Testis (tissue), 3 donors: ENCODE measurements around the gene MRM2. TPM values are rescaled to one million over a fixed set of nuclear protein-coding genes. Genes with fewer than 3 reads are reported as not detected.

ENCODE experiments used
- DNase-seq: peaks from one replicate; pipeline ENCODE4 v3.0.0-alpha.2; 2019
- H3K27ac ChIP-seq, 2 donors: fragments of 200-600 bp; sonication (generic); one replicate each; pipeline ENCODE4 v1.5.1; 2019
- H3K27me3 ChIP-seq: fragments of 200-600 bp; sonication (generic); one replicate; pipeline ENCODE4 v1.5.1; 2019
- H3K36me3 ChIP-seq: fragments of 200-600 bp; sonication (generic); one replicate; pipeline ENCODE4 v1.5.1; 2017; ENCODE audit warnings: low read depth; ENCODE audit errors: missing control alignments
- H3K4me1 ChIP-seq: fragments of 200-600 bp; sonication (generic); one replicate; pipeline ENCODE4 v1.5.1; 2019
- H3K4me3 ChIP-seq, 2 donors: fragments of 200-600 bp; sonication (generic); one replicate each; pipeline ENCODE4 v1.5.1; 2017 to 2019
- H3K9me3 ChIP-seq: fragments of 200-600 bp; sonication (generic); one replicate; pipeline ENCODE4 v1.5.1; 2017
- CTCF ChIP-seq, 3 experiments: fragments of 450-650 bp in 2 of 3; fragments of 200-600 bp in 1 of 3; sonication (generic) in 1 of 3; IDR thresholded peaks; one replicate each; pipeline ENCODE4 v1.5.1; 2016 to 2019; ENCODE audit warnings: antibody characterized with exemption in 3 of 3, mild to moderate bottlenecking in 2 of 3, moderate library complexity in 1 of 3
- POLR2A ChIP-seq: fragments of 450-650 bp; IDR thresholded peaks from one replicate; pipeline ENCODE4 v1.6.1; 2017; ENCODE audit warnings: antibody characterized with exemption, mild to moderate bottlenecking, moderate library complexity
- WGBS, 2 donors: methylation state at CpG; one replicate each; pipeline ENCODE4 v1.1.5; 2018; 5-methylcytosine and 5-hydroxymethylcytosine counted together
- intact Hi-C: fragments of 100-400 bp; cut with DNase I; formaldehyde crosslinking; loops from one replicate; pipeline ENCODE4 v1.15.1; 2023; ENCODE audit warnings: low total_unique reads
- polyA plus RNA-seq: library from polyadenylated mRNA; stranded (reverse); fragments of 350-450 nt; fragmentation: Illumina TruSeq; extraction: RNeasy Lipid Tissue Mini Kit (QIAGEN cat#74804); gene quantifications from one replicate; pipeline ENCODE4 v1.2.3, GENCODE V29; 2014; ENCODE audit warnings: low read depth, low replicate concordance; ENCODE audit not compliant: insufficient read depth
- total RNA-seq, 2 donors: library from RNA; depleted of rRNA; stranded (reverse); fragments of >200 nt; gene quantifications; one replicate each; pipeline ENCODE4 v1.2.3, GENCODE V29; 2016

MRM2 gene
- total and polyA plus RNA-seq, 3 donors from 2014 or later = 18.1 to 31.2 (median 20.5) TPM

DNA sequence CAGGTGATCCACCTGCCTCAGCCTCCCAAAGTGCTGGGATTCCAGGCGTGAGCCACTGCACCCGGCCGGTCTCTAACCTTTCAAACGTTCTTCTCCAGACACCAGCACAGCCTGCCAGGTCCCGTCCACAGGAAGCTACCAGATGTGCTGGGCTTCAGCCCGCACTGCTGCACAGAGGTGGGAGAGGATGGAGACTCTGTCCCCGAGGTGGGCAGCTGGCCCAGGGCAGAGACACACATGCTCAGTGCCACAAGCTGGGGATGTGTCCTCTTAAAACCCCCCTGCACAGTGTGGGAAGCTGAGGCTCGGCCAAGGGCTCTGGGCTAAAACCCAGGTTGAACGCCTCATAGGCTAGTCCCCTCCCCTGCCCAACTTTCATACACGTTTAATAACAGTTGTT, 9.4 kb upstream of the MRM2 start:
- Histone ChIP-seq H3K4me3 (no peak overlapping the region), H3K27me3 (no peaks in the 10 kb centered on the region), H3K9me3 (no peaks in the 10 kb centered on the region), H3K36me3 (no peaks in the 10 kb centered on the region), H3K27ac (no peak overlapping the region), H3K4me1 (no peaks in the 10 kb centered on the region)
- 68 to 72% methylated on average over 3 to 10 of the region's 10 CpGs for WGBS, 2 donors
- intact Hi-C loops = loop anchor here (10.0 kb wide), 1 partner anchor 93 kb away; no protein-coding TSS in a partner anchor
- DNase-seq = no peak
- no peak for TF ChIP-seq CTCF (IDR thresholded peaks at IDR 0.05)
- TF ChIP-seq POLR2A = no peak

- H3K27ac ChIP-seq = no peak overlapping the region
These were observed 7.8 kb upstream of the MRM2 start for GRCh38 chr7:2249744-2250323.

DNA sequence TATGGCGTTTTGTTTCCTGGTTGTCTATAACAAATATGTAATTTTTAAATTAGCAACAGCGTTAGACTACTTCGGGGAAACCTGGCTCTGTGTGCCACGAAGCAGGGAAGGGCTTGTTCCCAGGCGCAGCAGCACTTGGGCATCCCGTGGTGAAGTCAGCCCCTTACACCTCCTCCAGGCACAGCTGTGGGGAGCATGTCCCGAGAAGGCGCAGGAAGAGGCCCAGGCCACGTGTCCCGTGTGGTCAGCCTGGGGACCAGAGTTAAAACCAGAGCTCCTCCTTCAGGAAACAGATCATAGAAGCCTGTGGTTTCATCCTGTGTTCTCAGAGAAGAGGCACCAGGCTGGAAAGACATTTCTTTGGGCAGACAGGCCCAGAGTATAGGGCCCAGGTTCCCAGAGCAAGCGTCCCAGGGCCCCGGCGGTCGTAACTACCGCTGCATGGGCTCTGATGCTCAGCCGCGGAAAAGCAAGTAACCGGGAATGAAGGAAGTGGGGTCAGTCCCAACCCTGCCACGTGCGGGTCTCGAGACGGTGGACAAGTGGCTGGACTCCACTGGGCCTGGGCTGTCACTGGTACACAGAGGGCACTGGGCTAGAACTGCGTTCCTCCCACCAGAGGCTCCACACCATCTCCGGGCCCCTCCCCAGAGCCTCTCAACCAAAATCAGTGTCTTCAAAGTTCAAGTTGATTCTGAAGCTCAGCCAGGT, 7.1 kb upstream of the MRM2 start:
- intact Hi-C loops = no loop called here
- Histone ChIP-seq H3K4me3 (no peak overlapping the region), H3K36me3 (no peaks in the 10 kb centered on the region), H3K9me3 (no peaks in the 10 kb centered on the region), H3K27me3 (no peaks in the 10 kb centered on the region), H3K4me1 (no peaks in the 10 kb centered on the region), H3K27ac (peak overlapping the region in 1 of 2 donors; percentile 45)
- TF ChIP-seq POLR2A (no peak), CTCF (IDR thresholded peaks at IDR 0.05) (peak in 1 of 3 experiments; percentile 19)
- peak; percentile 74 for DNase-seq
- whole genome bisulfite sequencing, 2 donors = 54 to 62% methylated on average over 24 of the region's 24 CpGs

More at GRCh38 chr7:2249744-2250323, 7.8 kb upstream of the MRM2 start:
- Histone ChIP-seq H3K36me3 (no peaks in the 10 kb centered on the region), H3K9me3 (no peaks in the 10 kb centered on the region), H3K4me3 (no peak overlapping the region), H3K4me1 (no peaks in the 10 kb centered on the region), H3K27me3 (no peaks in the 10 kb centered on the region)
- DNase-seq = no peak
- intact Hi-C loops = loop anchor here (10.0 kb wide), 1 partner anchor 95 kb away; no protein-coding TSS in a partner anchor
- 74 to 83% methylated on average over 3 to 27 of the region's 27 CpGs for WGBS, 2 donors
- TF ChIP-seq POLR2A = no peak
- TF ChIP-seq CTCF (IDR thresholded peaks at IDR 0.05) = no peak

DNA sequence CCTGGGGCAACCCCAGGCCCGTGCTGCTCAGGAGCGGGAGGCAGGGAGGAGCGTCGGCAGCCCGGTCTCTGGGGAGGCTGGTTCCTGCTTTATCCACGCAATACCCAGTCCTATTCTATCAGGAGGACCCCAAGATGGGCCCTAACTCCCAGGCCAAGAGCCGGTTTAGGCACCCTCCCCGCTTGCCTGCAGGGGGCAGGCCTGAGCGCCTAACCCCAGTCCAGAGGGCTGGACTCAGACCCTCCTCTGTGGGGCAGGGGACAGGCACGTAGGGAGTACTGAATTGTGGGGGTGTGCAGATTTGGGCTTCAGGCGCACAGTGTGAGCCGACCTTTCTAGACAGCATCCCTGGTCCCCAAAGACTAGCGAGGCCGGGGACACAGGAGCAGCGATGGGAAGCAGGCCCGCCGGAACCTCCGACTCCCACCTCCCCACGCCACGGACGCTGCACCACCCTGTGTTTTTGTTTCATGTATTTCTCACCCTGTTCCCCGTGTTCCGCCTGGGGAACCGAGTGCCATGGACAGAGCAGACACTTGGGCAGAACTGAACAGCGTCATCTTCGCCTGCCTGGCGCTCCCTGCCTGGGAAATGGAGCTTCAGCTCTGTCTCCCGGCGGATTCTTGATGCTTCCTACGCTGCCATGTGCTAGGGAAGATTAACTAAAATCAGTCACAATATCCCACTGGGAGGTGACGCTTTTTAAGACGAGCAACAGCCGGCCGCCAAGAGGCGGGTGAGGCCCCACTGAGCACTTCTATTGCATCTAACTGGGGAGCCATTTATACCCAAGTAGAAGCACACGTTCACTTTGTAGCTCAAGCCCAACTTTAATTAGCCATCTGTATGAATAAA, 5.4 kb upstream of the MRM2 start:
- intact Hi-C loops = no loop called here
- DNase-seq = no peak
- 68 to 76% methylated on average over 19 to 36 of the region's 36 CpGs for WGBS, 2 donors
- no peak overlapping the region for H3K4me3 ChIP-seq
- no peaks in the 10 kb centered on the region for H3K9me3 ChIP-seq
- H3K36me3 ChIP-seq = no peaks in the 10 kb centered on the region
- peaks cover 4% of the 10 kb centered on the region for H3K4me1 ChIP-seq
- H3K27ac ChIP-seq = no peak overlapping the region
- no peak for TF ChIP-seq POLR2A
- peak; percentile 16 to 65 (median 39) for TF ChIP-seq CTCF (IDR thresholded peaks at IDR 0.05)
- H3K27me3 ChIP-seq = no peaks in the 10 kb centered on the region
